ENCODE results near the gene PLA2G4C.

DNA sequence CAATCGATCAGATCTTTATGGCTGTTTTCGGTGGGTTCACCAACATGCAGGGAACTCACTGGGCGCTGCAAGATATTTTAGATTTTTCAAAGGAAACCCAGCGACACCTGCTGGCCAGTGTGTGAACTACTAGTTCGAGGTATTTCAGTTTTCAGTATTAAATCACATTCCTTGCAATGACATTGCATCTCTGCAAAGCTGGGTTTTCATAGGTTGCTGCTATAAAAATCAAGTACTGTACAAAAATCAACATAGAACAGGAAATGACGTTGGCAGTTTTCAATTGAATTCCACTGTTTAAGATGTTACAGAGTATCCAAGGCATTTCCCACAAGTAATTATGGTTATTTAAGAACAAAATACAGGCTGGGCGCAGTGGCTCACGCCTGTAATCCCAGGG lies 41.9 kb upstream of the PLA2G4C start:
- TF ChIP-seq CTCF (IDR thresholded peaks at IDR 0.05) (peak; percentile 76 to 89 (median 85)), POLR2A (IDR thresholded peaks at IDR 0.05) (no peak)
